Posterior cingulate gyrus (tissue), 11 donors: ENCODE results near the gene LIM2.

Source experiments
- DNase-seq, 10 donors: peaks; one replicate each; pipeline versions ENCODE4 v3.0.0 to v3.0.0-alpha.2; 2020 to 2021; ENCODE audit warnings: mixed read lengths in 3 of 10
- intact Hi-C: fragments of 100-400 bp; cut with DNase I; formaldehyde crosslinking; loops from one replicate; pipeline ENCODE4 v1.15.1; 2023

LIM2 gene

GRCh38 chr19:51345076-51345620 lies 42.6 kb downstream of the LIM2 start:
- intact Hi-C loops = no loop called here
- peak in 3 of 10 donors; percentile 53 to 71 (median 59) for DNase-seq

- intact Hi-C loops = no loop called here
Observed at GRCh38 chr19:51342631-51343569, 44.9 kb downstream of the LIM2 start.

GRCh38 chr19:51341976-51342580 lies 45.7 kb downstream of the LIM2 start, which contains the start of gene VSIG10L:
Gene VSIG10L (minus strand): TSS chr19:51342139. CDS start chr19:51342124, 15 bp downstream.
- DNase-seq = peak in 3 of 10 donors; percentile 37 to 69 (median 51)
- intact Hi-C loops = no loop called here

More at GRCh38 chr19:51342631-51343569, 44.9 kb downstream of the LIM2 start:
- peak in 3 of 10 donors; percentile 30 to 37 (median 34) for DNase-seq

- intact Hi-C loops = no loop called here
- DNase-seq = peak in 3 of 10 donors; percentile 31 to 82 (median 78)
Observed at GRCh38 chr19:51341066-51341465, 46.7 kb downstream of the LIM2 start.

- intact Hi-C loops = loop anchor here (2.0 kb wide), 2 partner anchors 27 to 55 kb away; partner anchors contain the start of gene ETFB
- DNase-seq = peak; percentile 82 to 99 (median 93)
Observed at GRCh38 chr19:51339687-51340656, 47.8 kb downstream of the LIM2 start.

- no peak for DNase-seq
- intact Hi-C loops = loop anchor here (2.0 kb wide), 2 partner anchors 28 to 56 kb away; partner anchors contain the start of gene ETFB
Observed at GRCh38 chr19:51339313-51339686, 48.5 kb downstream of the LIM2 start.

- intact Hi-C loops = loop anchor here (1.0 to 2.0 kb wide), 3 partner anchors 28 to 100 kb away; partner anchors contain the start of gene ETFB
- DNase-seq = peak; percentile 39 to 95 (median 72)
Observed at GRCh38 chr19:51338563-51339312, 49.0 kb downstream of the LIM2 start.

GRCh38 chr19:51337861-51338562 lies 49.8 kb downstream of the LIM2 start:
- peak in 3 of 10 donors; percentile 59 to 73 (median 62) for DNase-seq
- intact Hi-C loops = loop anchor here (1.0 to 2.0 kb wide), 3 partner anchors 29 to 100 kb away; partner anchors contain the start of gene ETFB

GRCh38 chr19:51337141-51337860 lies 50.5 kb downstream of the LIM2 start:
- peak in 3 of 10 donors; percentile 42 to 73 (median 67) for DNase-seq
- intact Hi-C loops = no loop called here

- peak in 3 of 10 donors; percentile 38 to 67 (median 45) for DNase-seq
- intact Hi-C loops = no loop called here
Observed at GRCh38 chr19:51333836-51334460, 53.8 kb downstream of the LIM2 start.

- DNase-seq = no peak
- intact Hi-C loops = no loop called here
Observed at GRCh38 chr19:51331716-51332115, 56.1 kb downstream of the LIM2 start.

- DNase-seq = no peak
- intact Hi-C loops = no loop called here
Observed at GRCh38 chr19:51331193-51331592, 56.6 kb downstream of the LIM2 start.

GRCh38 chr19:51330366-51330765 lies 57.4 kb downstream of the LIM2 start:
- DNase-seq = no peak
- intact Hi-C loops = no loop called here
